Hepatic stellate cell (primary cell): ENCODE measurements around the gene RRP9.
"Not testable (repeated sequence)": the region's sequence is repeated elsewhere in the genome, so short reads cannot be mapped to it uniquely, and the experiment has no call there.

ENCODE experiments used
- DNase-seq: peaks from one replicate; pipeline ENCODE4 v3.0.0; 2011; ENCODE audit warnings: low spot score

The RRP9 gene

DNA sequence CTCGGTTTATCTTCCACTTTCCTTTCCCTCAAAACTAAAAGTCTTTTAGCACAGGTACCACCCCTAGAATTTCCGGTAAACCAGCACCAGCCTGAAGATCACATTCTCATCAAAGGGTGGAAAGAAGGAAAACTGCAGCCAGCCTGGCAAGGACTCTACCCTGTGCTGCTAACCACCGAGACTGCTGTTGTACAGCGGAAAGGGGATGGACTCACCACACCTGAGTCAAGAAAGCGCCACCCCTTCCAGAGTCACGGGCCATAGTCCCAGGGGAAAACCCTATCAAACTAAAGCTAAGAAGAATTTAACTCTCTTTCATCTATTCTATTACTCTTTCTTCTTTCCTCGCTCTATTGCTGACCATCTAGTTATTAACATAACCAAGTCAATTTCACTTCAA, 41.7 kb downstream of the RRP9 start:
- DNase-seq, result not testable (repeated sequence)

DNA sequence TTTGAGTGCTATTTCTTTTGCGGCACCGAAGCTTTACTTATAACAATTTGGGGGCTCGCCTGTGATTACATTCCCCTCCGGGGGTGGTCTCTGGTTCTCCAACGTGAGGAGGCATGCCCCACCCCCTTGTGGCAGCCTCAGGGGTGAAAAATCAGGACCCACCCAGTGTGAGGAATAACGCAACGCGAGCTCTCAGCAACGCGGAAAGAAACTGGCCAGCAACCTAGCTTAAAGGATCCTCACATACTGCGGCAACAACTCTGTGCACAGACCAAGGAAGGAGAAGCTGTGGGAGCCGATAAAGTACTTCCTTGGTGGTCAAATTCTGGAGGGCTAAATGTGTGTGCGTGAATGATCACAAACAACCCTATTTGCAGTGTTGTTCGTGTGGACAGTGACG, 44.3 kb downstream of the RRP9 start:
- no peak for DNase-seq

DNA sequence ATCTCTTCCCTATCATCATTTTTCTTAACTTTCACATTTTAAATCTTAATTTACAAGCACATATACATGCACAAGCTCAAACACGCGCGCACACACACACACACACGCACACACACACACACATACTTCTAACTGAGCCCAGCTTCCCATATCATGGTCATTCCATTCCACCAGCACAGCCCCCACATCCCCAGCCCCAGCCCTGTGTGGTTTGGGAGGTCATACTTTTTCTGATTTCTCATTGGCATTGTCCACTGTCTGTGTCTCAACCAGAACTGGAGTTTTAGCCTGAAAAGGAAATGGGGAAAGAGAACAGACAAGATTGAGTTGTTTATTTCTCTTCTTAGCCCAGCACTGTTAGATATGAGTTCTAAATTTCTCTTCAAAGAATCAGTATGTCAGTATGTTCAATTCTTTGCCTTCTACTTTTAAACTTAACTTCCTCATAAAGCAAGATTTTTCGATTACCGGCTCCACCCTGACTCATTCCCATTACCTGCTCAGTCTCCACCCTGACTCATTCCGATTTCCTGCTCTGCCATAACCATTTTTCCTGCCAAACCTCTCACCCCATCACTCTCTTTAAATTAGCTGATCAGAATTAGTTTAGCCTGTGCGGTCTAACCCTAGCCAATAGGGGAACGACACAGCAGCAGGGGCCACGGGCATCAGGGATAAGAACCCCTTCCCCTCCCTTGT, 44.9 kb downstream of the RRP9 start:
- DNase-seq, result no peak

DNA sequence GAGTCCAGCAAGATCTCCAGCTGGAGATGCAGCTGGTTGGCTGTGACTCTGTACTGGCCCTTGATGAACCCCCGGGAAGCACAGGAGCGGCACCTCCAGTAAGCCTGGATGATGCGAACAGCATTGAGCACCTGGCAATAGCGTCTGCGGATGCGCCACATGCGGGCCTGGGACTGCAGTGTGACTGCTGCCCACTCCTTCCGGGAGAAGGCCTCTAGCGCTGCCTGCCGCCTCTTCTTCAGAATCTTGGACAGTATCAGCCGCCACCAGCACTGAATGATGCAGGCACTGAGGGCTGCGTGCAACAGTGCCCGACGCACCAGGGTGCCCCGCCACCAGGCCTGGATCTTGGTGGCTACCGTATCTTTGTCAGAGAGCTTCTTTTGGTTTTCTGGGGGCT, 46.8 kb downstream of the RRP9 start:
- DNase-seq, result no peak

DNA sequence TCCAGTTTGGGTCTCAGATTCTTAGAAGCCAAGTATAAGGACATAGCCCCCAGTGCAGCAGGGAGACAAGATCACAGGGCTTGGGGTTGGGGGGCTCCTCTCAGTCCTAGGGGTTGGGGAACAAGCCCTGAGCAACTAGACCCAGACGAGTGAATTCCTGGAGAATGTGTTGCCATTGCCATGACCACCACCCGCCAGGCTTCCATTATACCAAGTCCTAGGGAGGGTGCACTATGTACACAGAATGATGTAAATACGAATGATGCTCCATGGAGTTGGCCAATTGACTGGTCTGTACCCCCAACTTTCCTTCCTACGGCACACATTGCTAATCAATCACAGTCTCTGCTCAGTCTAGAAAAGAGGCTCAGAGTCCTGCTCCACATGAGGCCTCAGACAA, 47.3 kb downstream of the RRP9 start:
- no peak for DNase-seq

DNA sequence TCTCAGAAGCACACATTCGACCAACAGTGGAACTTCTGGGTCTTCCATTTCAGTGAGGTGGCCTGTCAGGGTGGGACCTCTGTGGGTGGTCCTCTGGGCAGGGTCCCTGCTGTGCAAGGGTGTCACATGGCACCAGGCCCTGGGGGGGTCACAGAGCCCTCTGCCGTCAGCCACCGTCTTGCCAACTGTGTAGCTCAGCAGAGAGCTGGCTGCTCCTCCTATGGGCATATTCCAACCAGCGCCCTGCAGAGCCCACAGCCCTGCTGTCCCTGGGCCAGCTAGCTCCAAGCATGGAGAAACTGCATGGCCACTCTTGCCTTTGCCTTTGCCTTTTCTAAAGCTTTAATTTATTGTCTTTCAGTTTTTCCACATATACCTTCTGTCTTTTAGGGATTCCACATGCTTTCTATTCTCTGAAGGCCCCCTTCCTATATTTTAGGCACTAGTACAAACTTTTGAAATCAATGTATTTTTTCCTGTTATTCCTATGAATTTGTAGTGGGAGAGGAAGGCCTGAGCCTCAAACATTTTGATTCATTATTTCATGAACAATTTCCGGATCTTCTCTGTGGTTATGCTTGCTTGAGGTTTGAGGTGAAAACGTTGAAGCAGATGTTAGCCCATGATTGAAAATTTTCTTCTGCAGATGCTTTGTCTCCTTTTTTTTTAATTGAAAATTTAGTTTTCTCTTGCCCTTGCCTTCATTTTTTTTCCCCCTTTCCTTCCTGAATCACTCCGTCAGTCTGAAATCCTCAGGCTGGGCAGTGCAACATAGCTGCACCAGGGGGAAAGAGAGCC, 50.3 kb downstream of the RRP9 start:
- no peak for DNase-seq

DNA sequence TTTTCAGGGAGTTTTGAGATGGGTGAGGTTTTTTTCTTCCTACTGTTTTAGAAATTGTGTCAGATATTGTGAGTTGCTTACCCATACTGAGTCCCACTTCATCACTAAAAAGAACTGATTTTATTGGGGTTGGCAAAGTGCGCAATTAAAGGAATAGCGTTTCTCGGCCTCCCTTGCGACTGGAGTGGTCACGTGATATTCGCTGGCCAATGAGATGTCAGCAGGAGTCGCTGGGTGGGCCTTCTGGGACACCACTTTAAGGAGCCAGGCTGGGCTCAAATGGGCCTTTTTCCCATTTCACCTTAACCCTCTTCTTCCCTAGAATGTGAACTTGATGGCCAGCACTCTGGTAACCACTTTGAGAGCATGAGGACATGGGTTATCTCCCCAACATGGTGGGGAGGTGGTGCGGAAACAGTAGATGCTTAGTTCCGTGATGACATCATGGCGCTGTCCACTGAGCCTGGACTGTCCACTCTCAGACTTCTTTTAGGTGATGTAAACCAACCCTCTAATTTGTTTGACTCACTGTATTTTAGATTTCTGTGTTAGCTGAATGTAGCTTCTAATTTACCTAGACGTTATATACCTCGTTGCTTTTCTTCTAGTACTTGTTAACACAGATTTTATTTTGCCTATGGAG, 53.1 kb downstream of the RRP9 start:
- no peak for DNase-seq

DNA sequence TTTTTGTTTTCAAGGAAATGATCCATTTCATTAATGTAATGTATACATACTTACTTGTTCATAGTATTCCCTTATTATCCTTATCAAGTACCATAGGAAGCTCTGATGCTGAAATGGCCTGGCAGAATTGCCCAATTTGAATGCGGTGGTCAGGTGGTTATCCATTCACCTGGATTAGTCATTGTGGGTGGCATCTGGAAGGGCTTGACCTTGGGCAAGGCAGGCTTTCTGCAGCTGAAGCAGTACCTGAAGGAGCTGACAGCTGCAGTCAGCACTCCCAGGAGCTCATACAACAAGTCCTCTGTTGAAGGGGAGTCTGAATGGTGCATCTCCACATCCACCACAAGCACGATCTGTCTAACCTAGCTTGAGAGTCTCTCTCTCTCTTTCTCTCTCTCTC, 54.1 kb downstream of the RRP9 start:
- DNase-seq, result no peak

DNA sequence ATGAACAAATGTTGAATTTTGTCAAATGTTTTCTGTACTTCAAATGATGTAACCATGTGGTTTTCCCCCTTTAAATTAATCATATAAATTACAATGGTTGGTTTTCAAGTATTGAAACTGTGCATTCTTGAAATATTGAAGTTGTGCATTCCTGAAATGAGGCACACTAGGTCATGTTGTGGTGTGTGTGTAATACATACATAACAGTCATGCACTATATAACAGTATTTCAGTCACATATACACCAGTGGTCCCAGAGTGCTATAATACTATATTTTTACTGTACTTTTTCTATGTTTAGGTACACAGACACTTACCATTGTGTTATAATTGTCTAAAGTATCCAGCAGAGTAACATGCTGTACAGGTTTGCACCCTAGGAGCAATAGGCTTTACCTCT, 55.3 kb downstream of the RRP9 start:
- DNase-seq, result no peak
